SK-N-MC (cell line): Measurements from ENCODE around the gene UQCRQ.

ENCODE experiments used
- EZH2 ChIP-seq: fragments of 200-600 bp; sonication (generic); IDR thresholded peaks from one replicate; pipeline ENCODE4 v1.6.1; 2017; ENCODE audit warnings: antibody characterized with exemption
- POLR2AphosphoS5 ChIP-seq: IDR thresholded peaks from 2 replicates; pipeline ENCODE4 v1.6.1; 2012; ENCODE audit warnings: mild to moderate bottlenecking, low read depth, low read length, borderline replicate concordance

GRCh38 chr5:132820162-132820754, 46.2 kb upstream of the UQCRQ start:
- TF ChIP-seq POLR2AphosphoS5 (no peak), EZH2 (no peak)
